Right lobe of liver (tissue), 4 donors: Measurements from ENCODE around the gene DICER1.

Source experiments
- POLR2A ChIP-seq: fragments of 450-650 bp; IDR thresholded peaks from one replicate; pipeline ENCODE4 v1.6.1; 2017; ENCODE audit warnings: antibody characterized with exemption, mild to moderate bottlenecking
- TF ChIP-seq, protein P1 (sequence below), 4 donors: fragments of 200-600 bp in 3 of 4; fragments of 450-650 bp in 1 of 4; IDR thresholded peaks; one replicate each; pipeline versions ENCODE4 v1.5.1 to v1.8.0; 2016 to 2022; ENCODE audit warnings: antibody characterized with exemption in 4 of 4, mild to moderate bottlenecking in 2 of 4
- donor health status: DM: no; HTN: no; CAD: no.
- donor health status: DM: no; HTN: no; CAD: no.
- donor health status: DM: no; HTN: yes; CAD: no.

DNA sequence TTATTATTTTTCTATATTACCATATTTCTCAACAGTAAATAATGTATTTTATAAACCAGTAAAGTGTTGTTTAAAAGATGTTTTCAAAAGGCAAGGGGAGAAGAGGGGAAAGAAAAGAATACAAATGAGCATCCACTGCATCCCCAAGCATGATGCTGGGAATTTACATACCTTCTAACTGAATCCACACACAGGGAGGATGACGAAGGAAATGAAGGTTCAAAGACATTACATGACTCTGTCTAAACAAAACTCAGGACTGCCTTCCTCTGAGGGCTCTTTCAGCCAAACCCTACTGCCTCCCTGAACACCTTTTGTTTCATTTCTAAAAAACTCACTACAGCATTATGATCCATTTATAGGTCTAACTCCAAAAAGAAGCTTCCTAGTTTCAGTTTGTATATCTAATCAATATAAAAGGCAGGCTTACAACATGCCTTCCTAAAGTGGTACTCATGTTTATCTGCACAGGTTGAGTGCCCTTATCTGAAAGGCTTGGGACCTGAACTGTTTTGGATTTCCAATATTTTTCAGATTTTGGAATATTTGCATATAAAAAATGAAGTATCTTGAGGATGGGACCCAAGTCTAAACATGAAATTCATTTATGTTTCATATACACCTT, 30.3 kb downstream of the DICER1 start:
- TF ChIP-seq, protein P1, sequence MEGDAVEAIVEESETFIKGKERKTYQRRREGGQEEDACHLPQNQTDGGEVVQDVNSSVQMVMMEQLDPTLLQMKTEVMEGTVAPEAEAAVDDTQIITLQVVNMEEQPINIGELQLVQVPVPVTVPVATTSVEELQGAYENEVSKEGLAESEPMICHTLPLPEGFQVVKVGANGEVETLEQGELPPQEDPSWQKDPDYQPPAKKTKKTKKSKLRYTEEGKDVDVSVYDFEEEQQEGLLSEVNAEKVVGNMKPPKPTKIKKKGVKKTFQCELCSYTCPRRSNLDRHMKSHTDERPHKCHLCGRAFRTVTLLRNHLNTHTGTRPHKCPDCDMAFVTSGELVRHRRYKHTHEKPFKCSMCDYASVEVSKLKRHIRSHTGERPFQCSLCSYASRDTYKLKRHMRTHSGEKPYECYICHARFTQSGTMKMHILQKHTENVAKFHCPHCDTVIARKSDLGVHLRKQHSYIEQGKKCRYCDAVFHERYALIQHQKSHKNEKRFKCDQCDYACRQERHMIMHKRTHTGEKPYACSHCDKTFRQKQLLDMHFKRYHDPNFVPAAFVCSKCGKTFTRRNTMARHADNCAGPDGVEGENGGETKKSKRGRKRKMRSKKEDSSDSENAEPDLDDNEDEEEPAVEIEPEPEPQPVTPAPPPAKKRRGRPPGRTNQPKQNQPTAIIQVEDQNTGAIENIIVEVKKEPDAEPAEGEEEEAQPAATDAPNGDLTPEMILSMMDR (IDR thresholded peaks at IDR 0.05) = no peak
- TF ChIP-seq POLR2A = no peak
